ENCODE data around the gene TMEM163.
"Not testable (repeated sequence)": the region's sequence is repeated elsewhere in the genome, so short reads cannot be mapped to it uniquely, and the experiment has no call there.

The TMEM163 gene

GRCh38 chr2:134718817-134719814 is at the start of gene TMEM163:
Gene TMEM163 (minus strand): TSS chr2:134719000.
- no peak for DNase-seq (ENCODE audit: low spot score)

GRCh38 chr2:134766583-134766982 is 47.8 kb upstream of the TMEM163 start:
- DNase-seq (ENCODE audit: low spot score), result no peak

- DNase-seq (ENCODE audit: low spot score), result no peak
These were observed 47.2 kb upstream of the TMEM163 start for GRCh38 chr2:134765987-134766386.

- no peak for DNase-seq (ENCODE audit: low spot score)
These were observed 45.4 kb upstream of the TMEM163 start for GRCh38 chr2:134764164-134764563.

GRCh38 chr2:134763164-134763710 is 44.4 kb upstream of the TMEM163 start:
- DNase-seq (ENCODE audit: low spot score), result no peak

GRCh38 chr2:134762508-134762907 is 43.7 kb upstream of the TMEM163 start:
- no peak for DNase-seq (ENCODE audit: low spot score)

- no peak for DNase-seq (ENCODE audit: low spot score)
These were observed 41.6 kb upstream of the TMEM163 start for GRCh38 chr2:134760385-134760784.

GRCh38 chr2:134758633-134759032 is 39.8 kb upstream of the TMEM163 start:
- DNase-seq (ENCODE audit: low spot score), result no peak

GRCh38 chr2:134751981-134752380 is 33.2 kb upstream of the TMEM163 start:
- not testable (repeated sequence) for DNase-seq (ENCODE audit: low spot score)

GRCh38 chr2:134745546-134745945 is 26.7 kb upstream of the TMEM163 start:
- DNase-seq (ENCODE audit: low spot score), result no peak

GRCh38 chr2:134745023-134745422 is 26.2 kb upstream of the TMEM163 start:
- DNase-seq (ENCODE audit: low spot score), result no peak

GRCh38 chr2:134739879-134740301 is 21.1 kb upstream of the TMEM163 start:
- DNase-seq (ENCODE audit: low spot score), result no peak

- DNase-seq (ENCODE audit: low spot score), result no peak
These were observed 20.6 kb upstream of the TMEM163 start for GRCh38 chr2:134739236-134739878.

GRCh38 chr2:134738141-134738870 is 19.5 kb upstream of the TMEM163 start:
- DNase-seq (ENCODE audit: low spot score), result no peak

GRCh38 chr2:134737671-134738070 is 18.9 kb upstream of the TMEM163 start:
- no peak for DNase-seq (ENCODE audit: low spot score)

GRCh38 chr2:134736167-134736880 is 17.5 kb upstream of the TMEM163 start:
- DNase-seq (ENCODE audit: low spot score), result no peak

GRCh38 chr2:134728163-134728562 is 9.4 kb upstream of the TMEM163 start:
- DNase-seq (ENCODE audit: low spot score), result no peak

GRCh38 chr2:134727385-134727784 is 8.6 kb upstream of the TMEM163 start:
- DNase-seq (ENCODE audit: low spot score), result no peak

- DNase-seq (ENCODE audit: low spot score), result no peak
These were observed 7.8 kb upstream of the TMEM163 start for GRCh38 chr2:134726645-134727044.

- no peak for DNase-seq (ENCODE audit: low spot score)
These were observed 7.1 kb upstream of the TMEM163 start for GRCh38 chr2:134725876-134726275.

- DNase-seq (ENCODE audit: low spot score), result no peak
These were observed 5.5 kb upstream of the TMEM163 start for GRCh38 chr2:134724341-134724740.

Data from CD4-positive, alpha-beta T cell treated with Interleukin-15 for 4 hours (primary cell).